SK-N-SH treated with all-trans-retinoic acid at 6 μM for 48 hours (cell line): ENCODE measurements around the gene SCARB2.

ENCODE experiments used
- ATAC-seq: fragments of 200-7000 bp; cut with Tn5 transposase; 3 replicates; pipeline ENCODE4 v1.9.1; 2020; ENCODE audit warnings: mild to moderate bottlenecking, moderate library complexity
- ARNTL ChIP-seq: fragments of 450-650 bp; formaldehyde crosslinking; IDR thresholded peaks from 2 replicates; pipeline ENCODE4 v1.5.0; 2020; ENCODE audit warnings: low read depth, mild to moderate bottlenecking, moderate library complexity, borderline replicate concordance
- CSDC2 ChIP-seq: fragments of 250-450 bp; sonication (Bioruptor Pico); IDR thresholded peaks from 2 replicates; pipeline ENCODE4 v1.5.0; 2020; ENCODE audit warnings: mild to moderate bottlenecking, moderate library complexity
- CSRNP3 ChIP-seq: fragments of 250-450 bp; sonication (Bioruptor Pico); IDR thresholded peaks from 2 replicates; pipeline ENCODE4 v1.5.1; 2021; ENCODE audit warnings: mild to moderate bottlenecking, moderate library complexity
- ESRRG ChIP-seq: fragments of 250-450 bp; sonication (Bioruptor Pico); IDR thresholded peaks from 2 replicates; pipeline ENCODE4 v1.6.1; 2021; ENCODE audit warnings: mild to moderate bottlenecking
- GLIS3 ChIP-seq: fragments of 250-450 bp; sonication (Bioruptor Pico); IDR thresholded peaks from 2 replicates; pipeline ENCODE4 v1.5.0; 2020; ENCODE audit warnings: mild to moderate bottlenecking, moderate library complexity
- ISL1 ChIP-seq: fragments of 250-450 bp; sonication (Bioruptor Pico); IDR thresholded peaks from 2 replicates; pipeline ENCODE4 v2.1.2; 2022; ENCODE audit warnings: mild to moderate bottlenecking, moderate library complexity
- OSR1 ChIP-seq: fragments of 250-450 bp; sonication (Bioruptor Pico); IDR thresholded peaks from 2 replicates; pipeline ENCODE4 v1.8.0; 2022; ENCODE audit warnings: moderate library complexity, mild to moderate bottlenecking, inconsistent platforms
- PATZ1 ChIP-seq: fragments of 250-450 bp; sonication (Bioruptor Pico); IDR thresholded peaks from 2 replicates; pipeline ENCODE4 v1.8.0; 2020; ENCODE audit warnings: mild to moderate bottlenecking, moderate library complexity, borderline replicate concordance
- SNAI2 ChIP-seq: fragments of 250-450 bp; sonication (Bioruptor Pico); IDR thresholded peaks from 2 replicates; pipeline ENCODE4 v1.5.0; 2020; ENCODE audit warnings: mild to moderate bottlenecking, moderate library complexity
- TCF4 ChIP-seq: fragments of 250-450 bp; sonication (Bioruptor Pico); IDR thresholded peaks from 2 replicates; pipeline ENCODE4 v1.8.0; 2021; ENCODE audit warnings: mild to moderate bottlenecking, moderate library complexity, borderline replicate concordance
- TOX ChIP-seq: fragments of 250-450 bp; sonication (Bioruptor Pico); IDR thresholded peaks from 2 replicates; pipeline ENCODE4 v1.8.0; 2021; ENCODE audit warnings: mild to moderate bottlenecking, moderate library complexity, borderline replicate concordance
- TSHZ2 ChIP-seq: fragments of 250-450 bp; sonication (Bioruptor Pico); IDR thresholded peaks from 2 replicates; pipeline ENCODE4 v1.5.0; 2020; ENCODE audit warnings: mild to moderate bottlenecking, moderate library complexity
- ZFP3 ChIP-seq: fragments of 250-450 bp; sonication (Bioruptor Pico); IDR thresholded peaks from 2 replicates; pipeline ENCODE4 v1.5.0; 2020; ENCODE audit warnings: mild to moderate bottlenecking, moderate library complexity
- ZFP30 ChIP-seq: fragments of 450-650 bp; formaldehyde crosslinking; IDR thresholded peaks from 2 replicates; pipeline ENCODE4 v1.5.0; 2022; ENCODE audit warnings: mild to moderate bottlenecking, moderate library complexity
- ZNF565 ChIP-seq: fragments of 450-650 bp; formaldehyde crosslinking; conservative IDR thresholded peaks from 2 replicates; pipeline ENCODE4 v1.5.0; 2020; ENCODE audit warnings: low read depth, mild to moderate bottlenecking, moderate library complexity
- ZNF70 ChIP-seq: fragments of 450-650 bp; formaldehyde crosslinking; IDR thresholded peaks from 2 replicates; pipeline ENCODE4 v1.5.0; 2020; ENCODE audit warnings: mild to moderate bottlenecking, moderate library complexity
- TF ChIP-seq, protein P1 (sequence below): fragments of 250-450 bp; sonication (Bioruptor Pico); IDR thresholded peaks from 2 replicates; pipeline ENCODE4 v1.5.1; 2020; ENCODE audit warnings: low read depth, mild to moderate bottlenecking, moderate library complexity
- TF ChIP-seq, protein P2 (sequence below): fragments of 250-450 bp; sonication (Bioruptor Pico); IDR thresholded peaks from 2 replicates; pipeline ENCODE4 v1.8.0; 2021; ENCODE audit warnings: low read depth, mild to moderate bottlenecking, moderate library complexity, borderline replicate concordance

Gene SCARB2

GRCh38 chr4:76177709-76178108 is 35.9 kb downstream of the SCARB2 start:
- no peak for ATAC-seq
- TF ChIP-seq ZFP3, result no peak
- TF ChIP-seq ESRRG (CRISPR knock-in tag), result no peak
- TF ChIP-seq TSHZ2 (CRISPR knock-in tag), result no peak
- TF ChIP-seq, protein P1, sequence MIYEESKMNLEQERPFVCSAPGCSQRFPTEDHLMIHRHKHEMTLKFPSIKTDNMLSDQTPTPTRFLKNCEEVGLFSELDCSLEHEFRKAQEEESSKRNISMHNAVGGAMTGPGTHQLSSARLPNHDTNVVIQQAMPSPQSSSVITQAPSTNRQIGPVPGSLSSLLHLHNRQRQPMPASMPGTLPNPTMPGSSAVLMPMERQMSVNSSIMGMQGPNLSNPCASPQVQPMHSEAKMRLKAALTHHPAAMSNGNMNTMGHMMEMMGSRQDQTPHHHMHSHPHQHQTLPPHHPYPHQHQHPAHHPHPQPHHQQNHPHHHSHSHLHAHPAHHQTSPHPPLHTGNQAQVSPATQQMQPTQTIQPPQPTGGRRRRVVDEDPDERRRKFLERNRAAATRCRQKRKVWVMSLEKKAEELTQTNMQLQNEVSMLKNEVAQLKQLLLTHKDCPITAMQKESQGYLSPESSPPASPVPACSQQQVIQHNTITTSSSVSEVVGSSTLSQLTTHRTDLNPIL, result no peak
- TF ChIP-seq, protein P2, sequence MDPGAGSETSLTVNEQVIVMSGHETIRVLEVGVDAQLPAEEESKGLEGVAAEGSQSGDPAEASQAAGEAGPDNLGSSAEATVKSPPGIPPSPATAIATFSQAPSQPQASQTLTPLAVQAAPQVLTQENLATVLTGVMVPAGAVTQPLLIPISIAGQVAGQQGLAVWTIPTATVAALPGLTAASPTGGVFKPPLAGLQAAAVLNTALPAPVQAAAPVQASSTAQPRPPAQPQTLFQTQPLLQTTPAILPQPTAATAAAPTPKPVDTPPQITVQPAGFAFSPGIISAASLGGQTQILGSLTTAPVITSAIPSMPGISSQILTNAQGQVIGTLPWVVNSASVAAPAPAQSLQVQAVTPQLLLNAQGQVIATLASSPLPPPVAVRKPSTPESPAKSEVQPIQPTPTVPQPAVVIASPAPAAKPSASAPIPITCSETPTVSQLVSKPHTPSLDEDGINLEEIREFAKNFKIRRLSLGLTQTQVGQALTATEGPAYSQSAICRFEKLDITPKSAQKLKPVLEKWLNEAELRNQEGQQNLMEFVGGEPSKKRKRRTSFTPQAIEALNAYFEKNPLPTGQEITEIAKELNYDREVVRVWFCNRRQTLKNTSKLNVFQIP, result no peak
- TF ChIP-seq CSRNP3 (CRISPR knock-in tag), result no peak
- TF ChIP-seq CSDC2, result no peak

GRCh38 chr4:76175336-76175735 is 38.3 kb downstream of the SCARB2 start:
- no peak for TF ChIP-seq GLIS3 (CRISPR knock-in tag)
- TF ChIP-seq, protein P1, result no peak
- TF ChIP-seq PATZ1 (CRISPR knock-in tag), result no peak
- TF ChIP-seq CSDC2, result no peak
- no peak for TF ChIP-seq SNAI2 (CRISPR knock-in tag)
- no peak for TF ChIP-seq ZNF70 (CRISPR knock-in tag)
- no peak for TF ChIP-seq ARNTL (CRISPR knock-in tag)
- no peak for TF ChIP-seq TOX (CRISPR knock-in tag)
- TF ChIP-seq, protein P2, result no peak
- TF ChIP-seq ZFP30 (CRISPR knock-in tag), result no peak
- no peak for TF ChIP-seq ZFP3
- TF ChIP-seq ZNF565 (CRISPR knock-in tag), result no peak
- ATAC-seq, result no peak

DNA sequence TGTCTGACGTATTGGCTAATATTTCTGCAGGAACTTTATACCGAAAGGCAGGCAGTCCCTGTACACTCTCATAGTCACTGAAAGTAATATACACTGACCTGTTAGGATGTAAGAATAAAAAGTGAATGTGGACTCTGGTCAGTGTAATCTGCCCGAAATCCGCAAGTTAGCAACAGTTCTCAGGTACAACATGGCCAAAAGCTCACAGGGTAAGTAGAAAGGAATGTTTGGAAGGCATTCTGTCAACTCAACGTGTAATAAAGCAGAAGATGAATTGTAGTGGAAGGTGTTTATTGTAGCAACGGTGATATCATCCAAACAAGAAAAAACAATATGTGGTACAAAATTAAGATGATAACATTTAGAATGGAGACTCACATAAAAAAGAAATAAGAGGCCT is 39.4 kb downstream of the SCARB2 start:
- ATAC-seq, result no peak
- TF ChIP-seq TSHZ2 (CRISPR knock-in tag) (no peak), ZNF70 (CRISPR knock-in tag) (no peak), GLIS3 (CRISPR knock-in tag) (no peak), TCF4 (no peak), SNAI2 (CRISPR knock-in tag) (no peak), OSR1 (CRISPR knock-in tag) (no peak), ARNTL (CRISPR knock-in tag) (no peak), ZNF565 (CRISPR knock-in tag) (no peak), ISL1 (no peak), ZFP3 (no peak), TOX (CRISPR knock-in tag) (no peak), ZFP30 (CRISPR knock-in tag) (no peak)
